Cerebellar cortex (tissue), 1 donor: ENCODE data around the gene SKP1.

Source experiments
- DNase-seq: peaks from one replicate; pipeline ENCODE4 v3.0.0-alpha.2; 2015; ENCODE audit warnings: low spot score

SKP1 gene

GRCh38 chr5:134143944-134144941 is 32.5 kb downstream of the SKP1 start:
- DNase-seq = no peak

- DNase-seq = no peak
Observed at GRCh38 chr5:134143431-134143830, 33.3 kb downstream of the SKP1 start.

GRCh38 chr5:134142806-134143205 is 33.9 kb downstream of the SKP1 start:
- no peak for DNase-seq

- no peak for DNase-seq
Observed at GRCh38 chr5:134142052-134142451, 34.7 kb downstream of the SKP1 start.

GRCh38 chr5:134141331-134142050 is 35.3 kb downstream of the SKP1 start:
- DNase-seq = no peak

GRCh38 chr5:134140530-134141201 is 36.1 kb downstream of the SKP1 start:
- peak; percentile 86 for DNase-seq

- DNase-seq = no peak
Observed at GRCh38 chr5:134139891-134140469, 36.8 kb downstream of the SKP1 start.

GRCh38 chr5:134139377-134139851 is 37.3 kb downstream of the SKP1 start:
- DNase-seq = no peak

GRCh38 chr5:134138416-134139376 is 38.1 kb downstream of the SKP1 start:
- DNase-seq = no peak

- no peak for DNase-seq
Observed at GRCh38 chr5:134136771-134137170, 40.0 kb downstream of the SKP1 start.

- DNase-seq = peak; percentile 91
Observed at GRCh38 chr5:134136221-134136631, 40.5 kb downstream of the SKP1 start.

GRCh38 chr5:134135091-134135655 is 41.6 kb downstream of the SKP1 start:
- DNase-seq = no peak

GRCh38 chr5:134133995-134134541 is 42.7 kb downstream of the SKP1 start:
- DNase-seq = no peak

GRCh38 chr5:134133188-134133994 is 43.4 kb downstream of the SKP1 start:
- no peak for DNase-seq

- no peak for DNase-seq
Observed at GRCh38 chr5:134132372-134133187, 44.2 kb downstream of the SKP1 start.

GRCh38 chr5:134131578-134132350 is 45.0 kb downstream of the SKP1 start:
- no peak for DNase-seq

- DNase-seq = no peak
Observed at GRCh38 chr5:134131165-134131564, 45.6 kb downstream of the SKP1 start.
